ENCODE data around the gene CLRN1. TPM values are rescaled to one million over a fixed set of nuclear protein-coding genes. Genes with fewer than 3 reads are reported as not detected.

Gene CLRN1
- total and polyA plus RNA-seq, 2 of the 13 experiments (the other 11 are each of a cell fraction or from before 2014, with no cell fraction given): not detected

DNA sequence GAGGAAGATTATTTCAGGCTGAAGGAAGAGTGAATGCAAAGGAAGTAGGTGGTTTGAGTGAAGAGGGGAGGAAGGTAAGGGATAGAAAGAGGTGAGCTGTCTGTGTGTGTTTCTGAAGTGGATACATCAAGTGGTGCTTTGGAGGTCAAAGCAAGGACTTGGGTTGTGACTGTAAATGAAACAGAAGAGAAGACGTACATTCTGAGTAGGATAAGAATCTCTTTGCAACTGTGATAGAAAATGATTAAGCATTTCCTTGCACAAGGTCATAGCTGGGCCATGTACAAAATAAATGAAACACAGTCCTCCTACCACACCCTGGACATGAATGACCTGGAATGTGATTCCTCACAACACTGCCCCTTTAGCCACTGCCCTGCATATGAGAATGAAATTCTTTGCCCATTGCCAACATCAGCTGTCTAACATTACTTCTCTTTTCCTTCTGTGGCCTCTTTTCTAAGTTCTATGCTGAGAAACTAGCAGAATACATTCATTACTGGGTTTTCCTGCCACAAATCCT lies 39.0 kb downstream of the CLRN1 start:
- FAIRE-seq (no peak), ATAC-seq (no peak), DNase-seq (ENCODE audit: low spot score) (no peak)
- no peaks in the 10 kb centered on the region for H3K79me2 ChIP-seq (ENCODE audit: insufficient read depth, low read length)
- no peak overlapping the region for H3K27ac ChIP-seq (ENCODE audit: extremely low read length, insufficient read depth, low read length)
- H3K9ac ChIP-seq (ENCODE audit: insufficient read depth, low read depth, low read length): no peak overlapping the region
- WGBS (ENCODE audit: low lambda C conversion rate): 0% methylated on average over 1 of the region's 1 CpG
- intact Hi-C loops (cut with micrococcal nuclease; ENCODE audit: unreplicated experiment): no loop called here
- CTCF ChIA-PET (ENCODE audit: low intra/inter-chr PET ratio, low total read pairs): no interaction called here
- in situ Hi-C loops (cut with HindIII; ENCODE audit: extremely low pct_ligation_motif_present, low pct_unique_long_range_greater_than_20kb): no loop called here
- POLR2A ChIA-PET: no interaction called here
- H3K4me3 ChIP-seq (replicated peaks in 1 of 3; ENCODE audit: insufficient read depth in 1 of 3, low read depth in 2 of 3, low read length in 3 of 3): no peak overlapping the region
- H3K4me2 ChIP-seq (ENCODE audit: low read depth, low read length): no peak overlapping the region
- TF ChIP-seq ZNF713 (CRISPR knock-in tag; IDR thresholded peaks at IDR 0.05): no peak
- no peaks in the 10 kb centered on the region for H3K4me1 ChIP-seq (ENCODE audit: insufficient read depth, low read length)
- no peaks in the 10 kb centered on the region for H3K9me3 ChIP-seq (ENCODE audit: low read length)
- H3K36me3 ChIP-seq (replicated peaks in 1 of 2; ENCODE audit: control insufficient read depth in 1 of 2, insufficient read depth in 2 of 2, low read length in 2 of 2): no peaks in the 10 kb centered on the region
- BruUV-seq (replicated peaks): no TSS peak
- H2AFZ ChIP-seq (ENCODE audit: low read length): no peak overlapping the region
- no peaks in the 10 kb centered on the region for H3K27me3 ChIP-seq (ENCODE audit: control insufficient read depth in 1 of 2, insufficient read depth in 2 of 2, low read length in 2 of 2)
- H4K20me1 ChIP-seq (ENCODE audit: insufficient read depth, low read length): no peaks in the 10 kb centered on the region

DNA sequence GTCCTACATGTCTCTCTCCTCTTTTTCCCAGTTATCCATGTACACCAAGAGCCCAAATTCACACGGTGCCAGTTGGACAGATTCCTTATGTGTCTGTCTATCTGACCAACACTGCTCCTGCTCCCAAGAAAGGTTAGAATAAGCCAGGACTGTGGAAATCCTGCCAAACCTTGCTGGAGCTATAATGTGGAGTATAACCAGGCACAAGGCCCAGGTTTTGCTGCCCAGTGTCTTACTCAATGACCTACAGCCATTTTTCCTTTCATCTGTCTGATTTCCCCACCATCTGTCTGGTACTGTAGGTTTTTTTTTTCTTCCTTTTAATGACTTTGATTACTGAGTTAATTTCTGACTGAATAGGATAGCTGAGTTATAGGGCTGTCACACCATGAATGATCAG lies 40.8 kb downstream of the CLRN1 start:
- H3K4me1 ChIP-seq (ENCODE audit: insufficient read depth, low read length): no peaks in the 10 kb centered on the region
- H3K27ac ChIP-seq (ENCODE audit: extremely low read length, insufficient read depth, low read length): no peak overlapping the region
- in situ Hi-C loops (cut with HindIII; ENCODE audit: extremely low pct_ligation_motif_present, low pct_unique_long_range_greater_than_20kb) (no loop called here), intact Hi-C loops (cut with micrococcal nuclease; ENCODE audit: unreplicated experiment) (no loop called here)
- no peaks in the 10 kb centered on the region for H3K79me2 ChIP-seq (ENCODE audit: insufficient read depth, low read length)
- no peak for TF ChIP-seq HNRNPH1 (optimal IDR thresholded peaks at IDR 0.05; ENCODE audit: low read depth, low read length)
- TF ChIP-seq FOXO4 (CRISPR knock-in tag; conservative IDR thresholded peaks at IDR 0.05): no peak
- TF ChIP-seq FOXC1 (CRISPR knock-in tag; IDR thresholded peaks at IDR 0.05; ENCODE audit: borderline replicate concordance): no peak
- no peak for TF ChIP-seq SNRNP70 (IDR thresholded peaks at IDR 0.05; ENCODE audit: low read depth, low read length)
- no peak for TF ChIP-seq FOXP1 (IDR thresholded peaks at IDR 0.05)
- no peak for TF ChIP-seq FOXP1 (CRISPR knock-in tag; IDR thresholded peaks at IDR 0.05)
- TF ChIP-seq EHMT2 (IDR thresholded peaks at IDR 0.05; ENCODE audit: borderline replicate concordance, low read depth, low read length): no peak
- no peak for TF ChIP-seq FOXM1 (CRISPR knock-in tag; IDR thresholded peaks at IDR 0.05)
- TF ChIP-seq NFAT5 (CRISPR knock-in tag; IDR thresholded peaks at IDR 0.05): no peak
- TF ChIP-seq SIX4 (CRISPR knock-in tag; IDR thresholded peaks at IDR 0.05): no peak
- TF ChIP-seq ZNF10 (CRISPR knock-in tag; IDR thresholded peaks at IDR 0.05; ENCODE audit: borderline replicate concordance, low read depth): no peak
- TF ChIP-seq CHD2 (IDR thresholded peaks at IDR 0.05; ENCODE audit: low read depth, low read length): no peak
- no peak overlapping the region for H3K9ac ChIP-seq (ENCODE audit: insufficient read depth, low read depth, low read length)
- H3K9me3 ChIP-seq (ENCODE audit: low read length): no peaks in the 10 kb centered on the region
- POLR2A ChIA-PET: no interaction called here
- DNase-seq (ENCODE audit: low spot score): no peak
- H2AFZ ChIP-seq (ENCODE audit: low read length): no peak overlapping the region
- BruUV-seq (replicated peaks): no TSS peak
- H3K27me3 ChIP-seq (ENCODE audit: control insufficient read depth in 1 of 2, insufficient read depth in 2 of 2, low read length in 2 of 2): no peaks in the 10 kb centered on the region
- H4K20me1 ChIP-seq (ENCODE audit: insufficient read depth, low read length): no peaks in the 10 kb centered on the region
- H3K4me3 ChIP-seq (replicated peaks in 1 of 3; ENCODE audit: insufficient read depth in 1 of 3, low read depth in 2 of 3, low read length in 3 of 3): no peak overlapping the region
- no peak for FAIRE-seq
- CTCF ChIA-PET (ENCODE audit: low intra/inter-chr PET ratio, low total read pairs): no interaction called here
- H3K4me2 ChIP-seq (ENCODE audit: low read depth, low read length): no peak overlapping the region
- WGBS (ENCODE audit: low lambda C conversion rate): 0% methylated on average over 1 of the region's 1 CpG
- no peaks in the 10 kb centered on the region for H3K36me3 ChIP-seq (replicated peaks in 1 of 2; ENCODE audit: control insufficient read depth in 1 of 2, insufficient read depth in 2 of 2, low read length in 2 of 2)
- ATAC-seq: no peak

Data from HepG2 (cell line).